Measurements from ENCODE around the gene SPINK13. TPM values are rescaled to one million over a fixed set of nuclear protein-coding genes. Genes with fewer than 3 reads are reported as not detected.

SPINK13 gene, protein sequence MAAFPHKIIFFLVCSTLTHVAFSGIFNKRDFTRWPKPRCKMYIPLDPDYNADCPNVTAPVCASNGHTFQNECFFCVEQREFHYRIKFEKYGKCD
- total RNA-seq (2014; rRNA removed; shearing (Covaris generic)) (not detected in 2 replicates), polyA plus RNA-seq (2016; fragmentation: Nextera tagmentation; extraction: Ambion mirVana) (not detected in 2 replicates)

DNA sequence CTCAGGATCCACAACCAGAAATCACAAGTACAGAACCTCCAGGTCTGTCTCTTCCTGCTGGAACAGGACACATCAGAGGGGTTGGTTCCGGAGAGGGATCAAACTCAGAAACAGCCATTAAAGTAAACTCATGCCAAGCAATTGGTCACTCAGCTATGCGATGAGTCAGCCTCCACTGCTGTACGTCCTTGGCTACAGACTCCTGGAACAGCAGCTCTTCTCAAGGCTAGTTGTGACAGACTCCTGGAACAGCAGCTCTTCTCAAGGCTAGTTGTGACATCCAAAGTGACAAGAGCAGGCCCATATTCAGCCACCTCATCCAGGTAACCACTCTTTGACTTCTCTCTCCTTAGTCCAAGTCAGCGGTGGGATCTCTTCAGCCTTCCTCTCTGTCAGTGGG lies at the start of gene SPINK13:
Gene SPINK13, plus strand, starts transcription at position 229 of the 400 bp plus-strand sequence. CDS start 1,279 bp downstream, outside the sequence.
- Histone ChIP-seq H3K4me2 (ENCODE audit: unreplicated experiment) (no peak within 1 kb of the TSS), H3K4me1 (ENCODE audit: insufficient read depth) (no peaks in the 10 kb centered on the region), H3K4me3 (no peak within 1 kb of the TSS), H3F3A (ENCODE audit: insufficient read depth) (no peaks in the 10 kb centered on the region), H4K20me1 (ENCODE audit: insufficient read depth) (no peaks in the 10 kb centered on the region), H3K79me2 (ENCODE audit: insufficient read depth) (no peaks in the 10 kb centered on the region), H3K36me3 (ENCODE audit: low read depth) (no peaks in the 10 kb centered on the region), H3K9me3 (ENCODE audit: low read depth) (peaks cover 4% of the 10 kb centered on the region), H3K27ac (no peak within 1 kb of the TSS), H3K9me2 (ENCODE audit: insufficient read depth) (no peaks in the 10 kb centered on the region), H3K27me3 (replicated peaks; ENCODE audit: insufficient read depth) (no peaks in the 10 kb centered on the region), H2AFZ (no peak within 1 kb of the TSS), H3K9ac (no peak within 1 kb of the TSS)
- 49 to 51% methylated on average over 4 of the region's 4 CpGs for WGBS, 2 experiments (ENCODE audit: low coverage in 1 of 2, low lambda C conversion rate in 2 of 2, missing lambda C conversion rate in 2 of 2)
- TF ChIP-seq EZH2 (IDR thresholded peaks at IDR 0.05; ENCODE audit: insufficient read depth, poor library complexity, severe bottlenecking) (no peak), EZH2phosphoT487 (IDR thresholded peaks at IDR 0.05; ENCODE audit: insufficient read depth, low read depth) (no peak)
- in situ Hi-C loops (cut with MboI), result no loop called here
- DNase-seq, result peak; percentile 76

DNA sequence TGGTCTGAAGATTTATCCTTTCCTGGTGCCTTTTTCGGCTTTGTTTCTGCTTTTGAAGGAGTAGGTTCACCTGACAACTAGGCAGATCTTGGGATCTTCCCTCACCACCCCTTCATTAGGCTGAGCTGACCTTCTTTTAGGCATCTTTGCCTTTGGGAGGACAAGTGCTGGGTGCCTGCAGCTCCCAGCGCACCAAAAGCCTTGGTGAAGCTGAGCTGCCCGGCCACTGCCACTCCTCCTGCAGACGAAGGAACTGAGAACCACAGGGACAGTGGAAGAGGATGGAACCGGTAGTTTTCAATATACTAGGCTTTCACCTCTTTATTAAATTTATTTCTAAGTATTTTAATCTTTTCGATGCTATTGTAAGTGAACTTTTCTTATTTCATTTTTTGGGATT lies 47.1 kb upstream of the SPINK13 start:
- no peak overlapping the region for H3K4me3 ChIP-seq
- H3K9me2 ChIP-seq (ENCODE audit: insufficient read depth), result no peaks in the 10 kb centered on the region
- no peak overlapping the region for H3K9ac ChIP-seq
- no peak overlapping the region for H3K27ac ChIP-seq
- no peaks in the 10 kb centered on the region for H3K27me3 ChIP-seq (replicated peaks; ENCODE audit: insufficient read depth)
- H3K4me2 ChIP-seq (ENCODE audit: unreplicated experiment), result no peak overlapping the region
- no peaks in the 10 kb centered on the region for H3K79me2 ChIP-seq (ENCODE audit: insufficient read depth)
- 12 to 21% methylated on average over 6 of the region's 6 CpGs for WGBS, 2 experiments (ENCODE audit: low coverage in 1 of 2, low lambda C conversion rate in 2 of 2, missing lambda C conversion rate in 2 of 2)
- no peaks in the 10 kb centered on the region for H4K20me1 ChIP-seq (ENCODE audit: insufficient read depth)
- H3F3A ChIP-seq (ENCODE audit: insufficient read depth), result no peaks in the 10 kb centered on the region
- no peaks in the 10 kb centered on the region for H3K36me3 ChIP-seq (ENCODE audit: low read depth)
- H2AFZ ChIP-seq, result no peak overlapping the region
- DNase-seq, result no peak
- H3K9me3 ChIP-seq (ENCODE audit: low read depth), result no peaks in the 10 kb centered on the region
- no peaks in the 10 kb centered on the region for H3K4me1 ChIP-seq (ENCODE audit: insufficient read depth)
- TF ChIP-seq EZH2 (IDR thresholded peaks at IDR 0.05; ENCODE audit: insufficient read depth, poor library complexity, severe bottlenecking) (no peak), EZH2phosphoT487 (IDR thresholded peaks at IDR 0.05; ENCODE audit: insufficient read depth, low read depth) (no peak)
- in situ Hi-C loops (cut with MboI), result no loop called here

DNA sequence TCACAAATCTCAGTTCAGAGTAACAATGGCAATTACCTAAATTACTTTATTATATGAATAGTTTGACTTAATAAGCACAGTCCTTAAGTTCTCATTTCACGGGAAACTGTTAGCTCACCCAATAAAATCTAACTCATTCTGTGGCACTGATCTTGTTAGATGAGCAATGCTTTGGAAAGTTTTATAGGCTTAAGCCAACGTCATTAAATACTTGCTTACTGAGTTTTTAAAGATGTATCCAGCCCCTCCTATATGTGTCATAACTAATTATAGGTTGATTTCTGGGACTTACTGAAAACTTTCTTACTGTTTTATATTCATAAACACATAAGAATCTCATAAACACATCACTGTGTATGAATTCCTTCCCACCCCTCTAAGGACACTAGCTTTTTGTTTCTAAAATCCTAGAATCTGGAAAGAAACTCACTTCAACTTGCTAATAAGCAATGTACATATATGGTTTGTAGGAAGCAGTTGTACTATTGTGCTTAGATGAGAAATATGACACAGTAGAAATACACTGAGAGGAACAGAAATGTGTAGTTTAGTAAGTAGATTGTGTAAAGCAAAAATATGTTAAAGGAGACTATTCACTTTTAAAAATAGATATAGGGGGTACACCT lies 44.4 kb upstream of the SPINK13 start:
- Histone ChIP-seq H2AFZ (no peak overlapping the region), H3K9me2 (ENCODE audit: insufficient read depth) (no peaks in the 10 kb centered on the region), H3K9me3 (ENCODE audit: low read depth) (no peaks in the 10 kb centered on the region), H3K27ac (no peak overlapping the region), H3F3A (ENCODE audit: insufficient read depth) (no peaks in the 10 kb centered on the region), H3K4me3 (no peak overlapping the region), H3K27me3 (replicated peaks; ENCODE audit: insufficient read depth) (no peaks in the 10 kb centered on the region), H3K4me1 (ENCODE audit: insufficient read depth) (no peaks in the 10 kb centered on the region), H4K20me1 (ENCODE audit: insufficient read depth) (no peaks in the 10 kb centered on the region), H3K36me3 (ENCODE audit: low read depth) (no peaks in the 10 kb centered on the region), H3K4me2 (ENCODE audit: unreplicated experiment) (no peak overlapping the region), H3K79me2 (ENCODE audit: insufficient read depth) (no peaks in the 10 kb centered on the region), H3K9ac (no peak overlapping the region)
- in situ Hi-C loops (cut with MboI), result no loop called here
- TF ChIP-seq EZH2 (IDR thresholded peaks at IDR 0.05; ENCODE audit: insufficient read depth, poor library complexity, severe bottlenecking) (no peak), EZH2phosphoT487 (IDR thresholded peaks at IDR 0.05; ENCODE audit: insufficient read depth, low read depth) (no peak)
- 3 to 5% methylated on average over 2 of the region's 2 CpGs for WGBS, 2 experiments (ENCODE audit: low coverage in 1 of 2, low lambda C conversion rate in 2 of 2, missing lambda C conversion rate in 2 of 2)
- DNase-seq, result peak; percentile 38

DNA sequence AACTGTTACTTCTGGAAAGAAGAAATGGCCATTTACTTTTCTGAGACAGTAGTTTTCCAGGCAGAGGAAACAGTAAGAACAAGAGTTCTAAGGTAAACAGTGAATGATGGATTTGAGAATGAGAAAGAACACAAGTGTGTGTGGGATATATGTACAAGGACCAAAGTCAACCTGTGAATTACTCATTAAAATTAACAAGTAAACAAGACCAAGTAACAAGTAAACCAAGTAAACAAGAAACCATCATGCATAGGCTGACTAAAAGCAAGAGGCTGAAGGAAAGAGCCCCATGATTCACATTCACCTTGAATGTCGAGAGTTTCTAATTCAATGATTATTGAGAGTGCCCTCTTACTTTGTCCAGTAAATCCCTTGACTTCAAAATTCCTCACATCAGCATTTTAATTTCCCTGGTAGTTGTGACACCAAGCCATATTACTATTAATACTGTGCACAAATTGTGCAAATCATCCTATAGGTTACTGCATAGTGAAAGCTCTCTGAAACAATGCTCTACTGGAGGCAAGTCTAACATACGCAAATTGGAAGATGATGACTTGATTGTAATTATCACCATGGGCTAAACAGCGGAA lies 40.1 kb upstream of the SPINK13 start:
- Histone ChIP-seq H3F3A (ENCODE audit: insufficient read depth) (no peaks in the 10 kb centered on the region), H3K27ac (no peak overlapping the region), H4K20me1 (ENCODE audit: insufficient read depth) (no peaks in the 10 kb centered on the region), H2AFZ (no peak overlapping the region), H3K36me3 (ENCODE audit: low read depth) (no peaks in the 10 kb centered on the region), H3K9me3 (ENCODE audit: low read depth) (no peaks in the 10 kb centered on the region), H3K27me3 (replicated peaks; ENCODE audit: insufficient read depth) (no peaks in the 10 kb centered on the region), H3K9me2 (ENCODE audit: insufficient read depth) (no peaks in the 10 kb centered on the region), H3K79me2 (ENCODE audit: insufficient read depth) (no peaks in the 10 kb centered on the region), H3K9ac (no peak overlapping the region), H3K4me1 (ENCODE audit: insufficient read depth) (no peaks in the 10 kb centered on the region), H3K4me3 (no peak overlapping the region), H3K4me2 (ENCODE audit: unreplicated experiment) (no peak overlapping the region)
- 26 to 33% methylated on average over 3 of the region's 3 CpGs for WGBS, 2 experiments (ENCODE audit: low coverage in 1 of 2, low lambda C conversion rate in 2 of 2, missing lambda C conversion rate in 2 of 2)
- in situ Hi-C loops (cut with MboI), result no loop called here
- TF ChIP-seq EZH2phosphoT487 (IDR thresholded peaks at IDR 0.05; ENCODE audit: insufficient read depth, low read depth) (no peak), EZH2 (IDR thresholded peaks at IDR 0.05; ENCODE audit: insufficient read depth, poor library complexity, severe bottlenecking) (no peak)
- DNase-seq, result no peak

Measured in GM23248 (cell line).